Prostate gland (tissue), 2 donors: ENCODE data around the gene STMND1.
"Not testable (repeated sequence)": the region's sequence is repeated elsewhere in the genome, so short reads cannot be mapped to it uniquely, and the experiment has no call there.

Source experiments
- CTCF ChIP-seq, 4 experiments: fragments of 200-600 bp in 2 of 4; fragments of 450-650 bp in 2 of 4; sonication (generic) in 2 of 4; IDR thresholded peaks; 1 replicate in 3 of 4; 2 replicates in 1 of 4; pipeline ENCODE4 v1.5.1; 2016 to 2019; ENCODE audit warnings: antibody characterized with exemption in 4 of 4, mild to moderate bottlenecking in 2 of 4, moderate library complexity in 2 of 4
- POLR2A ChIP-seq: fragments of 450-650 bp; IDR thresholded peaks from one replicate; pipeline ENCODE4 v1.6.1; 2016; ENCODE audit warnings: antibody characterized with exemption, mild to moderate bottlenecking
- POLR2AphosphoS5 ChIP-seq: sonication (generic); formaldehyde crosslinking; IDR thresholded peaks from one replicate; pipeline ENCODE4 v1.6.1; 2017; ENCODE audit warnings: antibody characterized with exemption

DNA sequence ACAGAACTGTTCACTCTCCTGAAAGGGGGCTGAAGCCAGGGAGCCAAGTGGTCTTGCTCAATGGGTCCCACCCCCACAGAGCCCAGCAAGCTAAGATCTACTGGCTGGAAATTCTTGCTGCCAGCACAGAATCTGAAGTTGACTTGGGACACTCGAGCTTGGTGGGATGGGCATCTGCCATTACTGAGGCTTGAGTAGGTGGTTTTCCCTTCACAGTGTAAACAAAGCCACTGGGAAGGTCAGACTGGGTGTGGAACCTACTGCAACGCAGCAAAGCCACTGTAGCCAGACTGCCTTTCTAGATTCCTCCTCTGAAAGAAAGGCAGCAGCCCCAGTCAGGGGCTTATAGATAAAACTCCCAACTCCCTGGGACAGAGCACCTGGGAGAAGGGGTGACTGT lies 28.3 kb upstream of the STMND1 start:
- TF ChIP-seq CTCF (IDR thresholded peaks at IDR 0.05); POLR2AphosphoS5; POLR2A: not testable (repeated sequence)
